ENCODE measurements around the gene KDM2B.

The KDM2B gene

DNA sequence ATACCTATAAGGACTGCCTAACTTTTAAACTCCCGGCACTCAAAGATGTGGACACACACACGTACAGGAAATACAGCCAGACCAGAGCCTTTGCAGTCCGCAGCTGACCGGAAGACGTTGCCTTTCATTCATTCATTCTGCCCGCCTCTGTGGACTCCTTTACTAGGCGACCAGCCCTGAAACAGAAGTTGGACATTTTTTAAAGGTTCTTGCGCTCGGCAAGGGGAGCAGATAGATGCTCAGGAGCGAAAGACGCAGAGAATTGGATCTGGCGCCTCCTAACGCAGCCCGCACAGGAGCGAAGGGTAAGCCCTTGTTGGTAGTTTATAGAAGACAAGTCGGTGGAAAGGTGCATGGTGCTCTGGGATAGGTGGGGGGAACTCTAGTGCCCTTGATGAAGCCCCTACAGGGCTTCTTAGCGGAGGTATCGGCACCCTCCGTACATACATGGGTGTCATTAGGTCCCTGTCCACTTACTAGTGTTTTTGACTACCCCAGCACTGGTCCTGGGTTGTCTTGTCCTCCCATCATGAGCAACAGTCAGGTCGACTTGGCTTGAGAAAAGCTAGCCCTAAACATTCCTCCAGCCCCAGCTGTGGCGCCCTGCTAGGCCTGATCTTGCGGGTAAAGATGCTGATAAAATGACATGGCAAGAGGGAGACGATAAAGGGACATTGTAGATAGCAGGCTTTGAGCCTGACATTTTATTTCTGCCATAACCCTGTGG is at the start of gene KDM2B:
Gene KDM2B (minus strand): TSS at position 65 of the 727 bp plus-strand sequence. CDS start 112 bp downstream, outside the sequence.
- no peak for TF ChIP-seq CTCF (IDR thresholded peaks at IDR 0.05; ENCODE audit: low read depth, low read length, missing control alignments)
- no peak for DNase-seq (ENCODE audit: low read depth)
- peak within 1 kb of the TSS; percentile 59 for H3K4me3 ChIP-seq (ENCODE audit: low read depth, low read length)

- H3K4me3 ChIP-seq (ENCODE audit: low read depth, low read length) = peak overlapping the region; percentile 62
- DNase-seq (ENCODE audit: low read depth) = no peak
- no peak for TF ChIP-seq CTCF (IDR thresholded peaks at IDR 0.05; ENCODE audit: low read depth, low read length, missing control alignments)
Measured at GRCh38 chr12:121628536-121628935, 47.7 kb upstream of the KDM2B start.

DNA sequence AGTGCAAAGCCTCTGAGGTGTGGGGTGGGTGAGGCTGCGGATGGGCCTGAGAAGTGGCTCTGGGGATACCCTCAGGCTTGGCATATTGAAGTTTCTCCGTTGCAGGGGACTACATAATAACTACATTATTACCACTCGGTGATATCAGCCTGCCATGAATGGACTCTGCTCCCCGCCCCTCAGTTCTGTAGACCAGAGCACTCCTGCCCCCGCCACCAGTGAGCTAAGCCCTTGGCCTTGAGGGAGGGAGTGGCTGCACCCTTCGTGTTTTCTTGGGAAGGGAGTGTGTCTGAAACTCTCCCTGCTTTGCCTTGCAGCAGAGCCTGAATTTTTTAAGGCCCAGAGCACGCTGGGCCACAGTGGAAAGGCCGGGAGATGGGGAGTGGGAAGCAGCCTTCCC is 47.2 kb upstream of the KDM2B start:
- peak overlapping the region; percentile 62 for H3K4me3 ChIP-seq (ENCODE audit: low read depth, low read length)
- TF ChIP-seq CTCF (IDR thresholded peaks at IDR 0.05; ENCODE audit: low read depth, low read length, missing control alignments) = no peak
- no peak for DNase-seq (ENCODE audit: low read depth)

DNA sequence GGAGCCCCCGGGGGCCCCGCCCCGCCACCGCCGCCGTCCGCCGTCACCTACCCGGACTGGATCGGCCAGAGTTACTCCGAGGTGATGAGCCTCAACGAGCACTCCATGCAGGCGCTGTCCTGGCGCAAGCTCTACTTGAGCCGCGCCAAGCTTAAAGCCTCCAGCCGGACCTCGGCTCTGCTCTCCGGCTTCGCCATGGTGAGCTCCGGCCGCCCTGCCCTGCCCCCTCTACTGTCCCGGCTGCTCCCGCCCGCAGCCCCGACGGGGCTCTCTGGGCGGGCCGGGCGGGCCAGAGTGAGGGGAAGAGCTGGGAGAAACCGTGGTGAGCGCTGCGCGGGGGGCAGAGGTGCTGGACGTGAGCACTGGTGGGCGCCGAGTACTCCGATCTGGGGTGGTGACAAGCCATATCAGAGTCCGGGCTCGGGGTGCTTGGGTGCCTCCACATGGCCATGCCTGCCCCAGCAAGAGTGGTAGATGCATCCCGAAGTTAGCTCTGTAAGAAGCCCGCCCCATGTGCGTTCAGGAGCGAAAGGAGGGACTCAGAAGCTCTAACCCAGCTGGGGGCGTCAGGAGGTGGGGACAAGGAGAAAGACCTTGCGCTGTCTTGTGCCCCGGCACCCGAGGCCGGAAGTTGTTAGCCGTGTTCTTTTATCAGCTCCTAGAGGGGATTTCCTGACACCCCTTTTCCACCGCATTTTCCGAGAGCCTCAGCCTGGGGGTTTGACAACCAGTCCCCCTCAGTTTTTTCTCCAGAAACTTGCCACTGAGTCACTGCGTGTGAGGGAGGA is 46.2 kb upstream of the KDM2B start:
- peak; percentile 59 for DNase-seq (ENCODE audit: low read depth)
- peak overlapping the region; percentile 62 for H3K4me3 ChIP-seq (ENCODE audit: low read depth, low read length)

DNA sequence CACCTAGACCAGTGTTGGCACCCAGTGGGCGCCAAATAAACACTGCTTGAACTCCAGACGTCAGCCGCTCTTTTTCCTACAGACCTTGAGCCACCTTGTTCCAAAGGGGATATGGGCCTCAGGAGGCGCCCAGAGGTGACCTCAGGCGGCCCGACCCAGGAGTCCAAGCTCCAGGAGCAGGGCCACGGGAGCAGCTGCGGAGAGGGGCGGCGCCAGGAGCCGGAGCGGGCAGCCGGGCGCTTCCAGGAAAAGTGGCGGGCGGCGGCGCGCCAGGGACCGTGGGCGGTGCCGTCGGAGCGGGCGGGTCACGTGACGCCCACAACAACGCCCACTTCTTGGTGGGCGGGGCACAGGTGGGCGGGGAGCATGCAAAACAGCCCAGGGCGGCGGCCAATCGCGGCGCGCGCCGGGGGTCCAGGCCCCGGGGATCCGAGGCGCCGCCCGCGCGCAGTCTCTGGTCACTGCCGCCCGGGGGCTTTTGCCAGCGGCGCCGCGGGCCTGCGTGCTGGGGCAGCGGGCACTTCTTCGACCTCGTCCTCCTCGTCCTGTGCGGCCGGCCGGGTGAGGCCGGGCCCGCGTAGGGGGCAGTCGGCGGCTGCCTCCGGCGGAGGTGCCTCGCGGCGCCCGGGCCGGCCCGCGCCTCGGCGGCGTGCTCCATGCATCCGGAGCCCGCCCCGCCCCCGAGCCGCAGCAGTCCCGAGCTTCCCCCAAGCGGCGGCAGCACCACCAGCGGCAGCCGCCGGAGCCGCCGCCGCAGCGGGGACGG is 45.4 kb upstream of the KDM2B start, which contains the start of gene ORAI1:
Gene ORAI1 (plus strand): TSS at position 444 of the 766 bp plus-strand sequence.
- DNase-seq (ENCODE audit: low read depth) = peak; percentile 67
- peak within 1 kb of the TSS; percentile 62 for H3K4me3 ChIP-seq (ENCODE audit: low read depth, low read length)
- peak; percentile 3 for TF ChIP-seq CTCF (IDR thresholded peaks at IDR 0.05; ENCODE audit: low read depth, low read length, missing control alignments)

More for the DNA sequence above, 46.2 kb upstream of the KDM2B start:
- TF ChIP-seq CTCF (IDR thresholded peaks at IDR 0.05; ENCODE audit: low read depth, low read length, missing control alignments) = peak; percentile 3

DNA sequence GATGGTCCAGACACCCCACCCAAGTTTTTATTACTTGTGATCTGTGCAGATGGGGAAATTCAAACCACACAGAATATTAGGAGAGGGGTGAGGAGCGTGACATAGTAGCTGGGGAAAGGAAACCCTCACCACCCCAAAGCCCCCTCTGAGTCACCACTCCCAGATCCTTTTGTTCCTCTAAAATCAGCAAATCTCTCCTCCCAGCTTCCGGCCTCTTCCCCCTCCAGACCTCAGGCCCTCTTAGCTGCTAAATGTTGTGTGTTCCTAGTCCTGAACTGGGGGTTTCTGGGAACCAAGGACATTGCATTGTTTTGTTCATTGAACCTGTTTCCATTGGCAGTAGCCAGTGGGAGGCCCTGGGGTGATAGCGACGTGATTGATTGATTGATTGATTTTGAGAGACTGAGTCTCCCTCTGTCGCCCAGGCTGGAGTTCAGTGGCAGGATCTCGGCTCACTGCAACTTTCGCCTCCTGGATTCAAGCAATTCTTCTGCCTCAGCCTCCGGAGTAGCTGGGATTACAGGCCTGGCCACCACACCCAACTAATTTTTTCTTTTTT is 39.6 kb upstream of the KDM2B start:
- no peak overlapping the region for H3K4me3 ChIP-seq (ENCODE audit: low read depth, low read length)
- no peak for DNase-seq (ENCODE audit: low read depth)
- no peak for TF ChIP-seq CTCF (IDR thresholded peaks at IDR 0.05; ENCODE audit: low read depth, low read length, missing control alignments)

All from GM12864 (cell line).